ENCODE data around the gene SMURF1.

Gene SMURF1

GRCh38 chr7:99029466-99030435 is 114.2 kb downstream of the SMURF1 start:
- DNase-seq (ENCODE audit: low spot score), result no peak

GRCh38 chr7:99028261-99028973 is 115.5 kb downstream of the SMURF1 start:
- no peak for DNase-seq (ENCODE audit: low spot score)

- no peak for DNase-seq (ENCODE audit: low spot score)
Measured at GRCh38 chr7:99027841-99028240, 116.1 kb downstream of the SMURF1 start.

- no peak for DNase-seq (ENCODE audit: low spot score)
Measured at GRCh38 chr7:99027241-99027640, 116.7 kb downstream of the SMURF1 start.

GRCh38 chr7:99024066-99024465 is 119.8 kb downstream of the SMURF1 start:
- no peak for DNase-seq (ENCODE audit: low spot score)

- no peak for DNase-seq (ENCODE audit: low spot score)
Measured at GRCh38 chr7:99021941-99022560, 121.9 kb downstream of the SMURF1 start.

- DNase-seq (ENCODE audit: low spot score), result no peak
Measured at GRCh38 chr7:99020413-99020715, 123.5 kb downstream of the SMURF1 start.

- peak; percentile 25 for DNase-seq (ENCODE audit: low spot score)
Measured at GRCh38 chr7:99019523-99020412, 124.1 kb downstream of the SMURF1 start.

GRCh38 chr7:99016196-99016595 is 127.7 kb downstream of the SMURF1 start:
- DNase-seq (ENCODE audit: low spot score), result no peak

GRCh38 chr7:99014113-99014985 is 129.6 kb downstream of the SMURF1 start:
- no peak for DNase-seq (ENCODE audit: low spot score)

- no peak for DNase-seq (ENCODE audit: low spot score)
Measured at GRCh38 chr7:99013266-99014112, 130.4 kb downstream of the SMURF1 start.

GRCh38 chr7:99012722-99013121 is 131.2 kb downstream of the SMURF1 start:
- no peak for DNase-seq (ENCODE audit: low spot score)

GRCh38 chr7:99011706-99012404 is 132.1 kb downstream of the SMURF1 start:
- no peak for DNase-seq (ENCODE audit: low spot score)

- DNase-seq (ENCODE audit: low spot score), result no peak
Measured at GRCh38 chr7:99011341-99011705, 132.6 kb downstream of the SMURF1 start.

GRCh38 chr7:99010281-99010680 is 133.6 kb downstream of the SMURF1 start:
- no peak for DNase-seq (ENCODE audit: low spot score)

GRCh38 chr7:99008921-99009530 is 134.9 kb downstream of the SMURF1 start:
- DNase-seq (ENCODE audit: low spot score), result no peak

GRCh38 chr7:99008181-99008631 is 135.7 kb downstream of the SMURF1 start:
- DNase-seq (ENCODE audit: low spot score), result no peak

- no peak for DNase-seq (ENCODE audit: low spot score)
Measured at GRCh38 chr7:99006739-99007424, 137.0 kb downstream of the SMURF1 start.
